ENCODE measurements around the gene PCSK1.

GRCh38 chr5:96408210-96408777, 24.8 kb downstream of the PCSK1 start:
- TF ChIP-seq CTCF (IDR thresholded peaks at IDR 0.05) (no peak), TCF7L2 (IDR thresholded peaks at IDR 0.05; ENCODE audit: low read depth, low read length) (no peak), POLR2AphosphoS5 (IDR thresholded peaks at IDR 0.05; ENCODE audit: low read depth, low read length) (no peak), REST (IDR thresholded peaks at IDR 0.05; ENCODE audit: insufficient read depth in 1 of 2, low read depth in 2 of 2, low read length in 1 of 2) (no peak), SIN3A (IDR thresholded peaks at IDR 0.05; ENCODE audit: borderline replicate concordance, insufficient read depth, low read depth, low read length) (no peak)

All from Panc1 (cell line).